Right cardiac atrium (tissue), 5 donors: ENCODE measurements around the gene CRISP2. TPM values are rescaled to one million over a fixed set of nuclear protein-coding genes. Genes with fewer than 3 reads are reported as not detected.

Source experiments
- ATAC-seq, 2 donors: fragments of 200-7000 bp; cut with Tn5 transposase; one replicate each; pipeline versions ENCODE4 v1.8.0 to v1.9.1; 2020; ENCODE audit warnings: moderate library complexity in 2 of 2, mild to moderate bottlenecking in 1 of 2
- DNase-seq, 3 donors: peaks; one replicate each; pipeline ENCODE4 v3.0.0-alpha.2; 2020
- H3K27ac ChIP-seq: one replicate; pipeline ENCODE4 v1.5.1; 2013; ENCODE audit warnings: mild to moderate bottlenecking, low read length, control low read depth, moderate library complexity
- H3K27me3 ChIP-seq: one replicate; pipeline ENCODE4 v1.6.1; 2013; ENCODE audit not compliant: control insufficient read depth, insufficient read depth
- H3K4me1 ChIP-seq: one replicate; pipeline ENCODE4 v1.6.1; 2013; ENCODE audit warnings: low read length; ENCODE audit not compliant: control insufficient read depth, insufficient read depth
- H3K4me3 ChIP-seq: one replicate; pipeline ENCODE4 v1.5.1; 2013; ENCODE audit warnings: low read length, control low read depth
- H3K9me3 ChIP-seq: one replicate; pipeline ENCODE4 v1.6.1; 2013; ENCODE audit warnings: low read length; ENCODE audit not compliant: control insufficient read depth
- WGBS: extraction: QIAGEN DNeasy Blood & Tissue Kit; methylation state at CpG from one replicate; pipeline ENCODE4 v1.1.7; 2013; 5-methylcytosine and 5-hydroxymethylcytosine counted together
- intact Hi-C, 4 donors: fragments of 100-400 bp; cut with DNase I; formaldehyde crosslinking; loops; one replicate each; pipeline versions ENCODE4 v1.11.0 to v1.14.0; 2022 to 2023
- polyA plus RNA-seq: library from polyadenylated mRNA; stranded (reverse); fragments of 200-250 nt; gene quantifications from one replicate; pipeline ENCODE4 v1.2.3, GENCODE V29; 2013
- total RNA-seq, 4 donors: library from RNA; stranded (reverse); fragmentation: NEBNext Ultra II Directional; extraction: Animal tissue kit (Norgen Biotek cat#: 25700); gene quantifications; one replicate each; pipeline ENCODE4 v1.2.1, GENCODE V29; 2021
- donor health status: healthy with polysubstance abuse.
- donor health status: DM: no; HTN: yes; CAD: no.
- donor health status: DM: no; HTN: no; CAD: no.
- donor health status: DM: no; HTN: yes; CAD: no; lungs with severe emphysema.
- donor health status: DM: yes; HTN: yes; CAD: no.

Gene CRISP2
- total and polyA plus RNA-seq, 5 donors, result not detected

DNA sequence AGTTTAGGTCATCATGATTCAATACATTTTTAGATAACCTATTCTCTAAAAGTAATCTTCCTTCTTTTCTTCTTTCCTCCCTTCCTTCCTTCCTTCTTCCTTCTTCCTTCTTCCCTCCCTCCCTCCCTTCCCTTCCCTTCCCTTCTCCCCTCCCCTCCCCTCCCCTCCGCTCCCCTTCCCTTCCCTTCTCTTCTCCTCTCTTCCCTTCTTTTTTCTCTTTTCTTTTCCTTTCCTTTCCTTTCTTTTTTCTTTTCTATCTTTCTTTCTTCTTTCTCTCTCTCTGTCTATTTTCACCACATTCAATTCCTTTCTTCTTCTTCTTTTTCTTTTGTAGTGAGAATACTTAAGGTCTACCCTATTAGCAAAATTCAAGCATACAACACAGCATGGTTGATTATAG, 59.4 kb downstream of the CRISP2 start:
- H3K4me1 ChIP-seq, result no peaks in the 10 kb centered on the region
- 84% methylated on average over 1 of the region's 1 CpG for WGBS
- ATAC-seq, result no peak
- H3K27ac ChIP-seq, result no peak overlapping the region
- no peaks in the 10 kb centered on the region for H3K27me3 ChIP-seq
- intact Hi-C loops, result no loop called here
- no peak for DNase-seq
- no peaks in the 10 kb centered on the region for H3K9me3 ChIP-seq
- H3K4me3 ChIP-seq, result no peak overlapping the region

DNA sequence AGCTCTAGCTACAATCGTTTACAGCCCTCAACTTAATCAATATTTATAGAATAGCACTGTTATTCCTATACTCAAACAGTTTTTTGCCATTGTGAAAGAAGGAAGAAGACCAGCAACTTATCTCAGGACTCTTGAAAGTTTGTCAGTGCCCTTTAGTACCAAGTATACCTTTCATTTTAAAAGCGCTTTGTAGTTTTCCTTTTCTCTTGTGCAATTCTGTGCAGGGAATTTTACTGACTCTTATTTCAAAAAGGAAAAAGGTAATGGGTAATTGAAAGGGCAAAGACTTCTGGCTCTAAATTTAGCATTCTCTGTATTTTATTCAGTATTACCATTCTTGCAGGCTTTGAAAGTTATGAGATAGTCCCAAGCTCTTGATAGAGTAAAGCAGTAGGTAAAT, 59.9 kb downstream of the CRISP2 start:
- Histone ChIP-seq H3K27ac (no peak overlapping the region), H3K27me3 (no peaks in the 10 kb centered on the region), H3K4me1 (no peaks in the 10 kb centered on the region), H3K4me3 (no peak overlapping the region), H3K9me3 (no peaks in the 10 kb centered on the region)
- intact Hi-C loops, result no loop called here
- no peak for ATAC-seq
- DNase-seq, result no peak
- 80% methylated on average over 2 of the region's 2 CpGs for WGBS

DNA sequence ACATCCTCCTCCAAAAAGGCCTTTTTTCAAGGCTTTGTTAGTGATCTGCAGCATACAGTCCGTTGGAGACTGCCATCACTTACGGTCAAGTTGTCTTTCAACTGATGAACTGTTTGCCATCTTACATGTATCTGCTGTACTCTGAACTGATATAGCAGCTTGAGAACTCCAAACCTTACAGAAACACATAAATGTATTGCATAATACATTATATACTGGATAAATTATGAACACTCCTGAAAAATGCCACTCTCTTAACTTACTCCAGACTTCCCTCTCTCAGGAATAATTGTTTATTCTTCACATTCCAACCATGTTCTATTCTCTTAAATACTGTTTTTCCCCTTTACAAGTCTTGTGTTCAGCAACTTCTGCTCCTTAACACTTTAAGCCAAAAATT, 62.1 kb downstream of the CRISP2 start:
- ATAC-seq, result no peak
- no peaks in the 10 kb centered on the region for H3K9me3 ChIP-seq
- intact Hi-C loops, result no loop called here
- H3K4me1 ChIP-seq, result no peaks in the 10 kb centered on the region
- H3K27me3 ChIP-seq, result no peaks in the 10 kb centered on the region
- no peak overlapping the region for H3K27ac ChIP-seq
- WGBS, result 68% methylated on average over 2 of the region's 2 CpGs
- no peak for DNase-seq
- no peak overlapping the region for H3K4me3 ChIP-seq

DNA sequence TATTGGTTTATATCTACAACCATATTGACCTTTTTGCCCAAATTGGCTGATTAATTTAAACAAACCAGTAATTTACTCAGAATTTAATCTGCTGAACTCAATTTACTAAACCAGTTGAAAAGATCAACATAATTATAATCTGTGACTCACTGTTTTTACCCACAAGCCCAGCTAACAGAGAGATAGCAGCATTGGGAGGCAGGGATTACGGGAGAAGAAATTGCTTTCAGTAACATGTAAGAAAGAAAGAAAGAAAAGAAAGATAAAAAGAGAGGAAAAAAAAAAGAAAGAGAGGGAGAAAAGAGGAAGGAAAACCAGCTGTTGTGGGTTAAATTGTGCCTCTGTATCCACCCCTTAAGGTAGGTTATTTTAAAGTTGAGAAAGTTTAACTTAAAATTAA, 63.4 kb downstream of the CRISP2 start:
- 38% methylated on average over 1 of the region's 1 CpG for WGBS
- ATAC-seq, result no peak
- H3K4me3 ChIP-seq, result no peak overlapping the region
- intact Hi-C loops, result no loop called here
- no peak for DNase-seq
- no peak overlapping the region for H3K27ac ChIP-seq
- H3K27me3 ChIP-seq, result no peaks in the 10 kb centered on the region
- no peaks in the 10 kb centered on the region for H3K9me3 ChIP-seq
- H3K4me1 ChIP-seq, result no peaks in the 10 kb centered on the region

DNA sequence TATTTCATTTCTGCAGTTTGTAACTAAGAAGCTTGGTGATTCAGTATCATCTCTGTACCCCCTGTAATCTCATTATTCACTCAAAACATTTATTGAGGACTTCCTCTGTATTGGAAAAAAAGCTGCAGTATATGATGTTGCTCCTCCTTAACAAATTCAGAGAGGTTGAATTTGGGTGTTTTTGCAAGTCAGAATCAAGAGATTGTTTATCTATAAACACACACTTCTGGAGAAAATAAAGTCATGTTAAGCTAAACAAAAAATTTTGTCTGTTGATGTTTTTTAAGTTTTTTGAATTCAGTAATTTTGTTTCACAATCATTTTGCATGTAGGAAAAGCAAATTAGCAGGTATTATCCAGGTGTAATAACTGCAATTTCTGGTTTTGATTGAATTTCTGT, 65.3 kb downstream of the CRISP2 start:
- Histone ChIP-seq H3K9me3 (no peaks in the 10 kb centered on the region), H3K27me3 (no peaks in the 10 kb centered on the region), H3K4me3 (no peak overlapping the region), H3K27ac (no peak overlapping the region), H3K4me1 (no peaks in the 10 kb centered on the region)
- ATAC-seq (no peak), DNase-seq (no peak)
- intact Hi-C loops, result no loop called here

DNA sequence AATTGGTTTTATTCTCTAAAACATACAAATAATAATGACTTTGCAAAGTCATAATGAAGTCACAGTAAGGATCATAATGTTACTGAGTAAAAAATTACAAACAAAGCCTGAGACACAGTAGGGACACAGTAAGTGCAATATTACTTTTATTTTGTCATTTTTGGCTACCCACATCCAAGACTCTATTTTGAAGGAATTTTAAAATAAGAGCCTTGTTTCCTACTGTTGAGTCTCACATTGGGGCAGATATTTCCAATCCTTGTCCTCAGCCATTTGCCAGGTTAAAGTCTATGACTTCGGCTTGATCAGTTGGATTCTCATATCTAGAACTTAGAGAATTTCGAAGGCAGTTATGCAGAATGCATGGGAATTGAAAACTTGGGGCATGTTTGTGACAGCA, 65.9 kb downstream of the CRISP2 start:
- Histone ChIP-seq H3K4me1 (no peaks in the 10 kb centered on the region), H3K27ac (no peak overlapping the region), H3K27me3 (no peaks in the 10 kb centered on the region), H3K9me3 (no peaks in the 10 kb centered on the region), H3K4me3 (no peak overlapping the region)
- intact Hi-C loops, result no loop called here
- ATAC-seq (no peak), DNase-seq (no peak)
- WGBS, result 87% methylated on average over 2 of the region's 2 CpGs

DNA sequence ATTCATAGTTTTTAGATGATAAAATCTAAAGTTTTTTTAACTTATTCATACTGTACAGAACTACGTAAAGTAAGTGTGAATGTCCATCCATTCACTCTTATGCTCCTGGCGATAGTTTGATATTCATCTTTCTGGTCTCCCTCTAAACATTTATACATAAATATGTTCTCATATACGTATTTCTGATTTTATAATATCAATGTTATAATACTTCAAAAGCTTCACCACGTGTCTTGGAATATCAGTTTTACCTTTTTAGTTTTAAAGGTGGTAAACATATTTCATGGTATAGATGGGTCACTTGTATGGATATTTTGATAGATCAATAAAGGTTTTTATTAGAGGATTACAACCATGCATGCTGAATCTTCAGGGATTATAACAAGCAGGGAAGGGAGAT, 66.4 kb downstream of the CRISP2 start:
- intact Hi-C loops, result no loop called here
- ATAC-seq, result no peak
- 80% methylated on average over 4 of the region's 4 CpGs for WGBS
- Histone ChIP-seq H3K27me3 (no peaks in the 10 kb centered on the region), H3K4me1 (no peaks in the 10 kb centered on the region), H3K27ac (no peak overlapping the region), H3K9me3 (no peaks in the 10 kb centered on the region), H3K4me3 (no peak overlapping the region)
- no peak for DNase-seq

DNA sequence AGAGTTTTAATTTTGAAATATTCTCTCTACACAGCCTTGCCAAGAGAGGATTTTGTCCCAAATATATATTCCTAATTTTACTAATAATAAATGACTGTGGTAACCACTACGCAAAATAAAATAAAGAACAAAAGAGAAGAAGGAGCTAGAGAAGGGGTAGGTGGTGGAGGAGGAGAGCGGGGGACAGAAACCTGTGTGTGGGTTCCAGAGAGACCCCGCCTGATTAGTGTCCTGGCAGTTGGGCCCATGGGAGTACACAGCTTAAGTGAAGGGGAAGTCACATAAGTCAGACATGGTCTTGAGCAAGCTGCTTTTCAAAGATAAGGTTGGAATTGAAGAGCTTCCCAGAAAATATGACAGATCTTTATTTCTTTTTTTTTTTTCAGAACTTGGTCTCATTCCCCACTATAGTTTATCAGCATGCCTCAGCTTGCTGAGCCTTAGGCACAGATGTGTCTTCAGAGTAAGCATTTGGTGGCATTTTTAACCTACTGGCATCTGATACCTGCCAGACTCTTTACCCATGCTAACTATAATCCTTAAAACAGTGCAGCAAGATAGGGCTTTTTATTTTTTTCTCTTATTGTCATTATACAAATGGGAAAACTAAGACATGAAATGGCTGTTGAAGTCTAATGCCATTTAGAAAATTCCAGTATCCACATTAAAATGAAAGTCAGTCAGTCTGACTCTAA, 67.1 kb downstream of the CRISP2 start:
- ATAC-seq, result no peak
- Histone ChIP-seq H3K9me3 (no peaks in the 10 kb centered on the region), H3K4me1 (no peaks in the 10 kb centered on the region), H3K27ac (no peak overlapping the region), H3K27me3 (no peaks in the 10 kb centered on the region), H3K4me3 (no peak overlapping the region)
- intact Hi-C loops, result no loop called here
- no peak for DNase-seq
- 71% methylated on average over 3 of the region's 3 CpGs for WGBS

DNA sequence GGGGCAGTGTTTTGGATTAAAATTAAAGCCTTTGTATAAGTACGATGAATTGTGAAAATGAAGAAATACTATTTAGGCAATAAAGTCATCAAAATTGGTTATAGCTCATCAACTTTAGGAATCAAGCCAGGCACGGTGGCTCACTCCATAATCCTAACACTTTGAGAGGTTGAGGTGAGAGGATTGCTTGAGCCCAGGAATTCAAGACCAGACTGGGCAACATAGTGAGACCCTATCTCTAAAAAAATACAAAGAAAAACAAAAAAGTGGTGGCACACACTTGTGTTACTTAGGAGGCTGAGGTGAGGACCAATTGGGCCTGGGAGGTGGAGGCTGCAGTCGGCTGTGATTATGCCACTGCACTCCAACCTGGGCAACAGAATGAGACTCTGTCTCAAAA, 68.2 kb downstream of the CRISP2 start:
- intact Hi-C loops, result no loop called here
- WGBS, result 74% methylated on average over 3 of the region's 3 CpGs
- Histone ChIP-seq H3K27ac (no peak overlapping the region), H3K9me3 (no peaks in the 10 kb centered on the region), H3K27me3 (no peaks in the 10 kb centered on the region), H3K4me1 (no peaks in the 10 kb centered on the region), H3K4me3 (no peak overlapping the region)
- ATAC-seq (no peak), DNase-seq (no peak)

Other genes with a start within 250 kb of the CRISP2 start
- not detected for gene GLYATL3, start 213.6 kb downstream of the CRISP2 start, total RNA-seq
- gene GLYATL3, start 213.6 kb downstream of the CRISP2 start, polyA plus RNA-seq, result not detected
- gene C6orf141, start 162.9 kb downstream of the CRISP2 start, total RNA-seq, result under 1 TPM; 0.23 to 0.49 (median 0.44) TPM
- gene C6orf141, start 162.9 kb downstream of the CRISP2 start, polyA plus RNA-seq, result 0.72 TPM
- 1 to 10 TPM; 1.3 to 2.3 (median 1.5) TPM for gene RHAG, start 76.7 kb downstream of the CRISP2 start, total RNA-seq
- gene RHAG, start 76.7 kb downstream of the CRISP2 start, polyA plus RNA-seq, result 2.8 TPM
- gene CRISP3, start 30.8 kb upstream of the CRISP2 start, total RNA-seq, result not detected
- not detected for gene CRISP3, start 30.8 kb upstream of the CRISP2 start, polyA plus RNA-seq
- gene PGK2, start 73.7 kb upstream of the CRISP2 start, total RNA-seq, result not detected
- not detected for gene PGK2, start 73.7 kb upstream of the CRISP2 start, polyA plus RNA-seq
- gene CRISP1, start 153.0 kb upstream of the CRISP2 start, total RNA-seq, result not detected
- gene CRISP1, start 153.0 kb upstream of the CRISP2 start, polyA plus RNA-seq, result not detected